Upper lobe of left lung (tissue), 4 donors: ENCODE data around the gene SLC25A1.

Experiments used
- CTCF ChIP-seq, 6 experiments: fragments of 450-650 bp in 4 of 6; fragments of 200-600 bp in 2 of 6; sonication (generic) in 2 of 6; IDR thresholded peaks; one replicate each; pipeline ENCODE4 v1.5.1; 2016 to 2019; ENCODE audit warnings: antibody characterized with exemption in 6 of 6
- EP300 ChIP-seq, 4 donors: sonication (generic); formaldehyde crosslinking; IDR thresholded peaks; one replicate each; pipeline ENCODE4 v1.5.1; 2017; ENCODE audit warnings: antibody characterized with exemption in 4 of 4, control low read depth in 2 of 4
- POLR2AphosphoS5 ChIP-seq, 2 donors: sonication (generic); formaldehyde crosslinking; IDR thresholded peaks; one replicate each; pipeline ENCODE4 v1.5.1; 2017; ENCODE audit warnings: antibody characterized with exemption in 2 of 2

GRCh38 chr22:19166421-19166820, 12.1 kb downstream of the SLC25A1 start:
- TF ChIP-seq CTCF (IDR thresholded peaks at IDR 0.05) (no peak), POLR2AphosphoS5 (IDR thresholded peaks at IDR 0.05) (no peak), EP300 (IDR thresholded peaks at IDR 0.05) (no peak)
